ENCODE measurements around the gene PTPRM. TPM values are rescaled to one million over a fixed set of nuclear protein-coding genes. Genes with fewer than 3 reads are reported as not detected.

Gene PTPRM
- total and polyA plus RNA-seq, 2 donors (not counting 3 experiments of a cell fraction or from before 2014, with no cell fraction given), result 37.4 to 43.7 TPM

DNA sequence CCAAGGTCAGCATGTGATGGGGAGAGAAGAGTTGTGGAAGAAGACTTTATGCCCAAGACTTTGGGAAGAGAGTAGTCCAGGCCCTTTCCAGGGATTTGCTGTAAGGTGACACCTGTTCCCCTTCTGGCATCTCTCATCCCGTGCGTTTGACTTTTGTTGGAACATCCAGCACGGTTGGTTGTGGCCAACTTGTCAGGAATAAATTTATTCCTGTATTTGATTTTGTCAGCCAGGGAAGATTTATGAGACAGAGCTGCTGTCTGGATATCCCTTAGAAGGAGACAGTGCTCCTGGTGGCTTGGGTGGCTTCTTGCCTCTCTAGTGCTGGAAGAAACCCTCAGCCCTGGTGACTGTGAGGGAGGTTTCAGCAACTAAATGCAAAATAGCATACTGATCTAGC is 121.5 kb downstream of the PTPRM start:
- TF ChIP-seq, protein P1, sequence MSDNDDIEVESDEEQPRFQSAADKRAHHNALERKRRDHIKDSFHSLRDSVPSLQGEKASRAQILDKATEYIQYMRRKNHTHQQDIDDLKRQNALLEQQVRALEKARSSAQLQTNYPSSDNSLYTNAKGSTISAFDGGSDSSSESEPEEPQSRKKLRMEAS (IDR thresholded peaks at IDR 0.05; ENCODE audit: insufficient read depth, insufficient read length), result no peak
- TF ChIP-seq CTCF (IDR thresholded peaks at IDR 0.05; ENCODE audit: extremely low read depth in 1 of 2, insufficient read depth in 1 of 2, low read depth in 1 of 2, low read length in 2 of 2) (no peak), GATA2 (IDR thresholded peaks at IDR 0.05; ENCODE audit: insufficient read depth, insufficient read length, low read depth, low read length) (no peak), POLR2AphosphoS5 (IDR thresholded peaks at IDR 0.05; ENCODE audit: insufficient read depth, low read depth, low read length) (no peak), EZH2 (IDR thresholded peaks at IDR 0.05; ENCODE audit: borderline replicate concordance, low read depth, low read length, severe bottlenecking) (no peak), MYC (IDR thresholded peaks at IDR 0.05; ENCODE audit: low read depth, low read length) (no peak), POLR2A (IDR thresholded peaks at IDR 0.05; ENCODE audit: low read depth, low read length) (no peak), JUN (IDR thresholded peaks at IDR 0.05; ENCODE audit: borderline replicate concordance, insufficient read depth, insufficient read length, low read depth) (no peak), FOS (IDR thresholded peaks at IDR 0.05; ENCODE audit: borderline replicate concordance, insufficient read depth, low read length) (no peak)
- CTCF ChIA-PET, result interaction anchor here (1.4 kb wide), 1 partner anchor 100 kb away, joined by 3 read pairs; no protein-coding TSS in a partner anchor
- Histone ChIP-seq H3K27ac (ENCODE audit: insufficient read depth, low read depth, low read length) (no peak overlapping the region), H3K79me2 (ENCODE audit: control insufficient read depth, insufficient read depth, low read length) (no peaks in the 10 kb centered on the region), H4K20me1 (replicated peaks; ENCODE audit: control insufficient read depth, extremely low read depth, insufficient read depth, low read length) (no peaks in the 10 kb centered on the region), H2AFZ (ENCODE audit: low read depth, low read length) (no peak overlapping the region), H3K36me3 (ENCODE audit: control insufficient read depth in 2 of 2, extremely low read depth in 1 of 2, insufficient read depth in 2 of 2, low read length in 2 of 2) (no peaks in the 10 kb centered on the region), H3K9ac (replicated peaks; ENCODE audit: extremely low read depth, insufficient read depth, low read length) (no peak overlapping the region), H3K4me1 (ENCODE audit: control insufficient read depth, extremely low read depth, insufficient read depth, low read length) (no peaks in the 10 kb centered on the region), H3K4me3 (replicated peaks in 1 of 3; ENCODE audit: insufficient read depth in 1 of 3, low read depth in 1 of 3, low read length in 3 of 3) (no peak overlapping the region), H3K4me2 (ENCODE audit: insufficient read depth, low read length) (no peak overlapping the region), H3K9me1 (replicated peaks; ENCODE audit: control insufficient read depth, extremely low read depth, insufficient read depth, low read length) (no peaks in the 10 kb centered on the region), H3K9me3 (replicated peaks; ENCODE audit: control insufficient read depth, insufficient read depth, low read length) (no peaks in the 10 kb centered on the region), H3K27me3 (ENCODE audit: control insufficient read depth in 2 of 2, insufficient read depth in 2 of 2, low read length in 2 of 2) (no peaks in the 10 kb centered on the region)
- dilution Hi-C loops (cut with MboI; ENCODE audit: extremely low pct_ligation_motif_present, low sequenced_read_pairs) (no loop called here), intact Hi-C loops (cut with micrococcal nuclease) (no loop called here)
- DNase-seq (ENCODE audit: low read depth, low spot score) (no peak), FAIRE-seq (no peak)
- no TSS peak for BruUV-seq (replicated peaks)
- POLR2A ChIA-PET, result no interaction called here

Data from endothelial cell of umbilical vein (primary cell).